Liver (tissue), 9 donors: Measurements from ENCODE around the gene LIMCH1. TPM values are rescaled to one million over a fixed set of nuclear protein-coding genes. Genes with fewer than 3 reads are reported as not detected.

Experiments used
- DNase-seq: peaks from one replicate; pipeline ENCODE4 v3.0.0-alpha.2; 2017; ENCODE audit warnings: low spot score
- H3K27ac ChIP-seq, 2 donors: one replicate each; pipeline ENCODE4 v1.7.0; 2013; ENCODE audit warnings: inconsistent platforms in 2 of 2, low read length in 2 of 2, control low read depth in 1 of 2, low read depth in 1 of 2, mild to moderate bottlenecking in 1 of 2
- H3K27me3 ChIP-seq, 4 donors: one replicate each; pipeline versions ENCODE4 v1.6.1 to v1.7.0; 2013; ENCODE audit warnings: low read length in 3 of 4, inconsistent platforms in 1 of 4, mild to moderate bottlenecking in 1 of 4, moderate library complexity in 1 of 4; ENCODE audit not compliant: control insufficient read depth in 4 of 4, insufficient read depth in 4 of 4
- H3K36me3 ChIP-seq, 4 donors: one replicate each; pipeline versions ENCODE4 v1.6.1 to v1.7.0; 2013; ENCODE audit warnings: low read length in 3 of 4, mild to moderate bottlenecking in 3 of 4, low read depth in 1 of 4, moderate library complexity in 1 of 4; ENCODE audit not compliant: control insufficient read depth in 4 of 4, insufficient read depth in 3 of 4
- H3K4me1 ChIP-seq, 4 donors: one replicate each; pipeline versions ENCODE4 v1.6.1 to v1.7.0; 2013; ENCODE audit warnings: low read length in 3 of 4, mild to moderate bottlenecking in 3 of 4, moderate library complexity in 1 of 4; ENCODE audit not compliant: control insufficient read depth in 4 of 4, insufficient read depth in 4 of 4
- H3K4me3 ChIP-seq, 3 donors: one replicate each; pipeline versions ENCODE4 v1.6.1 to v1.7.0; 2013; ENCODE audit warnings: low read length in 3 of 3, control low read depth in 1 of 3, low read depth in 1 of 3, mild to moderate bottlenecking in 1 of 3
- H3K9ac ChIP-seq, 2 donors: one replicate each; pipeline ENCODE4 v1.7.0; 2013; ENCODE audit warnings: low read length in 2 of 2, mild to moderate bottlenecking in 2 of 2, moderate library complexity in 2 of 2, control low read depth in 1 of 2, low read depth in 1 of 2
- H3K9me3 ChIP-seq, 4 donors: one replicate each; pipeline versions ENCODE4 v1.6.1 to v1.7.0; 2013; ENCODE audit warnings: low read length in 3 of 4; ENCODE audit not compliant: control insufficient read depth in 4 of 4
- EGR1 ChIP-seq, 2 donors: IDR thresholded peaks; 2 replicates each; pipeline ENCODE4 v1.6.1; 2016 to 2018; ENCODE audit warnings: antibody characterized with exemption in 2 of 2, low read depth in 2 of 2
- FOXA1 ChIP-seq: IDR thresholded peaks from 2 replicates; pipeline ENCODE4 v1.6.1; 2016; ENCODE audit warnings: antibody characterized with exemption
- FOXA2 ChIP-seq: IDR thresholded peaks from 2 replicates; pipeline ENCODE4 v1.6.1; 2016; ENCODE audit warnings: antibody characterized with exemption
- GABPA ChIP-seq, 2 donors: IDR thresholded peaks in 1 of 2; conservative IDR thresholded peaks in 1 of 2; 2 replicates each; pipeline ENCODE4 v1.6.1; 2016; ENCODE audit warnings: antibody characterized with exemption in 2 of 2, mild to moderate bottlenecking in 1 of 2, moderate library complexity in 1 of 2
- HNF4A ChIP-seq, 2 donors: conservative IDR thresholded peaks; 2 replicates each; pipeline ENCODE4 v1.6.1; 2016; ENCODE audit warnings: antibody characterized with exemption in 2 of 2, mild to moderate bottlenecking in 2 of 2
- HNF4G ChIP-seq: IDR thresholded peaks from 2 replicates; pipeline ENCODE4 v1.6.1; 2016; ENCODE audit warnings: antibody characterized with exemption
- JUND ChIP-seq, 2 donors: IDR thresholded peaks; 2 replicates each; pipeline ENCODE4 v1.6.1; 2016; ENCODE audit warnings: antibody characterized with exemption in 2 of 2
- NR2F2 ChIP-seq: IDR thresholded peaks from 2 replicates; pipeline ENCODE4 v1.6.1; 2016; ENCODE audit warnings: antibody characterized with exemption
- RAD21 ChIP-seq, 2 donors: IDR thresholded peaks; 2 replicates each; pipeline ENCODE4 v1.6.1; 2016; ENCODE audit warnings: antibody characterized with exemption in 2 of 2, mild to moderate bottlenecking in 2 of 2
- SP1 ChIP-seq: IDR thresholded peaks from 2 replicates; pipeline ENCODE4 v1.6.1; 2018; ENCODE audit warnings: antibody characterized with exemption, mild to moderate bottlenecking
- TAF1 ChIP-seq: conservative IDR thresholded peaks from 2 replicates; pipeline ENCODE4 v1.6.1; 2016; ENCODE audit warnings: antibody characterized with exemption, mild to moderate bottlenecking
- YY1 ChIP-seq: IDR thresholded peaks from 2 replicates; pipeline ENCODE4 v1.6.1; 2016; ENCODE audit warnings: antibody characterized with exemption, mild to moderate bottlenecking
- WGBS: extraction: QIAGEN DNeasy Blood & Tissue Kit; methylation state at CpG from one replicate; pipeline ENCODE4 v1.1.7; 2013; 5-methylcytosine and 5-hydroxymethylcytosine counted together
- polyA plus RNA-seq, 2 donors: library from polyadenylated mRNA; stranded (reverse) in 1 of 2; unstranded in 1 of 2; fragments of 200-250 nt in 1 of 2; fragments of >200 nt in 1 of 2; fragmentation: Nextera tagmentation in 1 of 2; extraction: Ambion mirVana in 1 of 2; gene quantifications; one replicate each; pipeline versions ENCODE4 v1.2.1 to v1.2.3, GENCODE V29; 2013 to 2015
- total RNA-seq, 2 donors: library from RNA; depleted of rRNA; stranded (reverse); fragments of >200 nt; gene quantifications; one replicate each; pipeline ENCODE4 v1.2.3, GENCODE V29; 2014
- TF ChIP-seq, protein P1 (sequence below): fragments of 150-350 bp; IDR thresholded peaks from 2 replicates; pipeline ENCODE4 v1.5.1; 2017; ENCODE audit warnings: improper control_type of control experiment, low read depth, low read length; ENCODE audit not compliant: missing input control
- TF ChIP-seq, protein P2 (sequence below): IDR thresholded peaks from 2 replicates; pipeline ENCODE4 v1.6.1; 2016; ENCODE audit warnings: antibody characterized with exemption
- TF ChIP-seq, protein P3 (sequence below): IDR thresholded peaks from 2 replicates; pipeline ENCODE4 v1.6.1; 2016; ENCODE audit warnings: antibody characterized with exemption, mild to moderate bottlenecking
- TF ChIP-seq, protein P4 (sequence below): IDR thresholded peaks from 2 replicates; pipeline ENCODE4 v1.6.1; 2016; ENCODE audit warnings: antibody characterized with exemption
- TF ChIP-seq, protein P5 (sequence below): IDR thresholded peaks from 2 replicates; pipeline ENCODE4 v1.6.1; 2016; ENCODE audit warnings: antibody characterized with exemption
- donor health status: healthy.
- donor health status: healthy.
- donor health status: healthy.
- donor health status: healthy.
- donor health status: healthy.

The LIMCH1 gene
- total and polyA plus RNA-seq, 4 donors: 2.0 to 30.6 (median 8.1) TPM

DNA sequence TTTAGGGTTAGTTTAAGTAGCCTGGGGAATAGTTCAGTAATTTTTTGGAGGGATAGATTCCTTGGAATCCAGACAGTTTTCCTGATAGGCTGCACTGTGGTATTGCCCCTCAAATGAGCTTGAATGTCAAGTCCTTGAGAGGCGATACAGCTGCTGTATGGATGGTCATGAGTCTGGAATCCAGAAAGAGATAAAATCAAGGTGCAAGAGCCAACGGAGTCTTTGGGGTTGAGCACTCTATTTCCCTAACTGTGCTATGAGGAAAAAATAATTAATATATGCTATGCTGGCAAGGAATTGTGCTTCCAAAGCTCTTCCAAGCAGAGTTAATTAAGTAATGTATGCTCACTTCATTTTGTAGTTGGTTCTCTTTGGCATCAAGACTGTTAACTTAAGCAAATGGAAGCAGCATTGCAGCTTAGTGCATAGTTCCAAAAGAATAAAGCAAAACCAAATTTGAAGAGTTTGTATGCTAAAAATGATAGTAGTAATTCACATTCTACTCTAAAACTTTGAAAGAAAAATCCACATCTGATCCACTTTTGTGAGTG is 48.8 kb downstream of the LIMCH1 start:
- H3K36me3 ChIP-seq: no peaks in the 10 kb centered on the region
- TF ChIP-seq FOXA1 (no peak), NR2F2 (no peak), GABPA (IDR thresholded peaks at IDR 0.05 in 1 of 2, conservative IDR thresholded peaks at IDR 0.05 in 1 of 2) (no peak), EGR1 (IDR thresholded peaks at IDR 0.05; ENCODE audit: low read depth in 2 of 2) (no peak), YY1 (no peak), HNF4G (no peak), HNF4A (conservative IDR thresholded peaks at IDR 0.05) (no peak), TAF1 (no peak), FOXA2 (no peak), RAD21 (IDR thresholded peaks at IDR 0.05) (no peak), SP1 (no peak)
- TF ChIP-seq, protein P1, sequence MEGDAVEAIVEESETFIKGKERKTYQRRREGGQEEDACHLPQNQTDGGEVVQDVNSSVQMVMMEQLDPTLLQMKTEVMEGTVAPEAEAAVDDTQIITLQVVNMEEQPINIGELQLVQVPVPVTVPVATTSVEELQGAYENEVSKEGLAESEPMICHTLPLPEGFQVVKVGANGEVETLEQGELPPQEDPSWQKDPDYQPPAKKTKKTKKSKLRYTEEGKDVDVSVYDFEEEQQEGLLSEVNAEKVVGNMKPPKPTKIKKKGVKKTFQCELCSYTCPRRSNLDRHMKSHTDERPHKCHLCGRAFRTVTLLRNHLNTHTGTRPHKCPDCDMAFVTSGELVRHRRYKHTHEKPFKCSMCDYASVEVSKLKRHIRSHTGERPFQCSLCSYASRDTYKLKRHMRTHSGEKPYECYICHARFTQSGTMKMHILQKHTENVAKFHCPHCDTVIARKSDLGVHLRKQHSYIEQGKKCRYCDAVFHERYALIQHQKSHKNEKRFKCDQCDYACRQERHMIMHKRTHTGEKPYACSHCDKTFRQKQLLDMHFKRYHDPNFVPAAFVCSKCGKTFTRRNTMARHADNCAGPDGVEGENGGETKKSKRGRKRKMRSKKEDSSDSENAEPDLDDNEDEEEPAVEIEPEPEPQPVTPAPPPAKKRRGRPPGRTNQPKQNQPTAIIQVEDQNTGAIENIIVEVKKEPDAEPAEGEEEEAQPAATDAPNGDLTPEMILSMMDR: no peak
- TF ChIP-seq, protein P2, sequence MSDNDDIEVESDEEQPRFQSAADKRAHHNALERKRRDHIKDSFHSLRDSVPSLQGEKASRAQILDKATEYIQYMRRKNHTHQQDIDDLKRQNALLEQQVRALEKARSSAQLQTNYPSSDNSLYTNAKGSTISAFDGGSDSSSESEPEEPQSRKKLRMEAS: no peak
- TF ChIP-seq, protein P3, sequence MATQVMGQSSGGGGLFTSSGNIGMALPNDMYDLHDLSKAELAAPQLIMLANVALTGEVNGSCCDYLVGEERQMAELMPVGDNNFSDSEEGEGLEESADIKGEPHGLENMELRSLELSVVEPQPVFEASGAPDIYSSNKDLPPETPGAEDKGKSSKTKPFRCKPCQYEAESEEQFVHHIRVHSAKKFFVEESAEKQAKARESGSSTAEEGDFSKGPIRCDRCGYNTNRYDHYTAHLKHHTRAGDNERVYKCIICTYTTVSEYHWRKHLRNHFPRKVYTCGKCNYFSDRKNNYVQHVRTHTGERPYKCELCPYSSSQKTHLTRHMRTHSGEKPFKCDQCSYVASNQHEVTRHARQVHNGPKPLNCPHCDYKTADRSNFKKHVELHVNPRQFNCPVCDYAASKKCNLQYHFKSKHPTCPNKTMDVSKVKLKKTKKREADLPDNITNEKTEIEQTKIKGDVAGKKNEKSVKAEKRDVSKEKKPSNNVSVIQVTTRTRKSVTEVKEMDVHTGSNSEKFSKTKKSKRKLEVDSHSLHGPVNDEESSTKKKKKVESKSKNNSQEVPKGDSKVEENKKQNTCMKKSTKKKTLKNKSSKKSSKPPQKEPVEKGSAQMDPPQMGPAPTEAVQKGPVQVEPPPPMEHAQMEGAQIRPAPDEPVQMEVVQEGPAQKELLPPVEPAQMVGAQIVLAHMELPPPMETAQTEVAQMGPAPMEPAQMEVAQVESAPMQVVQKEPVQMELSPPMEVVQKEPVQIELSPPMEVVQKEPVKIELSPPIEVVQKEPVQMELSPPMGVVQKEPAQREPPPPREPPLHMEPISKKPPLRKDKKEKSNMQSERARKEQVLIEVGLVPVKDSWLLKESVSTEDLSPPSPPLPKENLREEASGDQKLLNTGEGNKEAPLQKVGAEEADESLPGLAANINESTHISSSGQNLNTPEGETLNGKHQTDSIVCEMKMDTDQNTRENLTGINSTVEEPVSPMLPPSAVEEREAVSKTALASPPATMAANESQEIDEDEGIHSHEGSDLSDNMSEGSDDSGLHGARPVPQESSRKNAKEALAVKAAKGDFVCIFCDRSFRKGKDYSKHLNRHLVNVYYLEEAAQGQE: no peak
- TF ChIP-seq, protein P4, sequence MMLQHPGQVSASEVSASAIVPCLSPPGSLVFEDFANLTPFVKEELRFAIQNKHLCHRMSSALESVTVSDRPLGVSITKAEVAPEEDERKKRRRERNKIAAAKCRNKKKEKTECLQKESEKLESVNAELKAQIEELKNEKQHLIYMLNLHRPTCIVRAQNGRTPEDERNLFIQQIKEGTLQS: no peak
- TF ChIP-seq, protein P5, sequence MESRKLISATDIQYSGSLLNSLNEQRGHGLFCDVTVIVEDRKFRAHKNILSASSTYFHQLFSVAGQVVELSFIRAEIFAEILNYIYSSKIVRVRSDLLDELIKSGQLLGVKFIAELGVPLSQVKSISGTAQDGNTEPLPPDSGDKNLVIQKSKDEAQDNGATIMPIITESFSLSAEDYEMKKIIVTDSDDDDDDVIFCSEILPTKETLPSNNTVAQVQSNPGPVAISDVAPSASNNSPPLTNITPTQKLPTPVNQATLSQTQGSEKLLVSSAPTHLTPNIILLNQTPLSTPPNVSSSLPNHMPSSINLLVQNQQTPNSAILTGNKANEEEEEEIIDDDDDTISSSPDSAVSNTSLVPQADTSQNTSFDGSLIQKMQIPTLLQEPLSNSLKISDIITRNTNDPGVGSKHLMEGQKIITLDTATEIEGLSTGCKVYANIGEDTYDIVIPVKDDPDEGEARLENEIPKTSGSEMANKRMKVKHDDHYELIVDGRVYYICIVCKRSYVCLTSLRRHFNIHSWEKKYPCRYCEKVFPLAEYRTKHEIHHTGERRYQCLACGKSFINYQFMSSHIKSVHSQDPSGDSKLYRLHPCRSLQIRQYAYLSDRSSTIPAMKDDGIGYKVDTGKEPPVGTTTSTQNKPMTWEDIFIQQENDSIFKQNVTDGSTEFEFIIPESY: no peak
- no peaks in the 10 kb centered on the region for H3K27me3 ChIP-seq
- no peak for DNase-seq
- H3K27ac ChIP-seq: no peak overlapping the region
- WGBS: 87% methylated on average over 2 of the region's 2 CpGs
- H3K9ac ChIP-seq: no peak overlapping the region
- no peak overlapping the region for H3K4me3 ChIP-seq
- H3K4me1 ChIP-seq: no peaks in the 10 kb centered on the region
- peaks cover 0 to 6% (median 0%) of the 10 kb centered on the region in 4 donors for H3K9me3 ChIP-seq

DNA sequence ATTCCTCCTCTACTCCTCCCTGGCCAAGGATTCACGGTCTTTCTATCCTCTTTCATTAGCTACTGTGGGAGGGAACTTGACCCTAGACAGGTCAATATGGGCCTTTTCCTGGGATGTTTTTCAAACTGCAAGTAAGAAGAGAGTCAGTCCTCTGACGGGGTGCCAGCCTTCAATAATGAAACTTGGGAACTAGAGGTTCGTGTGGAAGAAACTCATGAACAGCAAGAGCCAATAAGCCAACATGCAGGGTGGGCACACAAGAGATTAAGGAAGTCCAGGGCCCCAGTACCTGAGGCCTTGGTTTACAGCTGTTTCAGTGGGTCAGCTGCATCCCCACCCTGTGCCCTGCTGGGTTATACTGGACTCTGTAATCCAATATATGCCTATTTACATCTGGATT is 49.3 kb downstream of the LIMCH1 start:
- Histone ChIP-seq H3K9me3 (peaks cover 0 to 6% (median 0%) of the 10 kb centered on the region in 4 donors), H3K4me3 (no peak overlapping the region), H3K4me1 (no peaks in the 10 kb centered on the region), H3K9ac (no peak overlapping the region), H3K36me3 (no peaks in the 10 kb centered on the region), H3K27ac (no peak overlapping the region), H3K27me3 (no peaks in the 10 kb centered on the region)
- no peak for DNase-seq
- WGBS: 81% methylated on average over 3 of the region's 3 CpGs
- TF ChIP-seq, protein P1: no peak
- no peak for TF ChIP-seq HNF4G
- TF ChIP-seq, protein P5: no peak
- TF ChIP-seq JUND (IDR thresholded peaks at IDR 0.05): no peak
- no peak for TF ChIP-seq FOXA1
- no peak for TF ChIP-seq EGR1 (IDR thresholded peaks at IDR 0.05; ENCODE audit: low read depth in 2 of 2)
- TF ChIP-seq YY1: no peak
- TF ChIP-seq SP1: no peak
- TF ChIP-seq FOXA2: no peak
